Memory B cell (primary cell): ENCODE data around the gene NCAPG2.
"Not testable (repeated sequence)": the region's sequence is repeated elsewhere in the genome, so short reads cannot be mapped to it uniquely, and the experiment has no call there.

Experiments used
- ATAC-seq: fragments of 150-1000 bp; cut with Tn5 transposase; 2 replicates; pipeline ENCODE4 v1.10.0; 2021; ENCODE audit warnings: low read depth, mild to moderate bottlenecking, moderate library complexity
- DNase-seq, 2 donors: peaks; one replicate each; pipeline ENCODE4 v3.0.0; 2022; ENCODE audit warnings: low spot score in 2 of 2
- H3K27ac Mint-ChIP-seq: one replicate; pipeline ENCODE4 v1.8.0; 2022; ENCODE audit warnings: mild to moderate bottlenecking, moderate library complexity, mixed read lengths
- H3K27me3 Mint-ChIP-seq: one replicate; pipeline ENCODE4 v1.8.0; 2022; ENCODE audit warnings: mixed read lengths
- H3K36me3 Mint-ChIP-seq: one replicate; pipeline ENCODE4 v1.8.0; 2022; ENCODE audit warnings: mild to moderate bottlenecking, mixed read lengths
- H3K4me1 Mint-ChIP-seq: one replicate; pipeline ENCODE4 v1.8.0; 2022; ENCODE audit warnings: mixed read lengths
- H3K4me3 Mint-ChIP-seq: one replicate; pipeline ENCODE4 v1.8.0; 2022; ENCODE audit warnings: mild to moderate bottlenecking, moderate library complexity, mixed read lengths
- H3K9me3 Mint-ChIP-seq: one replicate; pipeline ENCODE4 v1.8.0; 2022; ENCODE audit warnings: mixed read lengths

Gene NCAPG2

DNA sequence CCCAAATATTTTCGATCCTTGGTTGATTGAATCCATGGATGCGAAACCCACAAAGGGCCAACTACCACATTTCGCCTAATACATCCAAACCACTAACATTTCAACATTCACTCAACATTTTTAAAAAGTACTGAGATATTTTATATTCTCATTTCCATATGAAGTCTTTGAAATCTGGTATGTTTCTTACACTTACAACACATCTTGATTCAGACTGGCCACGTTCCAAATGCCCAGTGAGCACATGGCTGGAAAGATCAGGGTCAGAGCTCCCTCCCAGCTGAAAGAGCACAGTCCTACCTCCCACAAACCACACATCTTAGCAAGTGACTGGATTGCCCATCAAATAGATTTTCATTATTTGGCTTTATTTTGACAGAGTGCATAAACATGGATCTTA lies 18.9 kb downstream of the NCAPG2 start:
- DNase-seq = no peak
- peaks cover 8% of the 10 kb centered on the region for H3K36me3 Mint-ChIP-seq

DNA sequence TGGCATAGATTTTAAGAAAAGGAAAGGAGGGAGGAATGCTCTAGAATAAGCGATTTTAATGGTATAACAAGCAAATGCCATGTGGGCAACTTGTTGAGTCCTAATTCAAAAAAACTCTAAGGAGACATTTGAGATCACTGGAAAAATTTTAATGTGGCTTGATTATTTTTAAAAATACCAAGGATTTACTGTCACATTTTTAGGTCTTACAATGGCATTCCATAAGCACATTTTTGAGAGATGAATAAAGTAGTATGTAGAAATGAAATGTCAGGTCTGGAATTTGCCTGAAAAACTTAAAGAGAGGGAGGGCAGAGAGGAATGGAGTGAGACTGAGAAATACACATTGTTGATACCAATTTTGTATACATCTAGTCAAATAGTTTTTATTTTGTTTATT lies 20.3 kb downstream of the NCAPG2 start:
- Mint-ChIP-seq H3K4me1 (no peaks in the 10 kb centered on the region), H3K27ac (no peak overlapping the region), H3K9me3 (no peaks in the 10 kb centered on the region), H3K4me3 (no peak overlapping the region), H3K27me3 (no peaks in the 10 kb centered on the region), H3K36me3 (peaks cover 7% of the 10 kb centered on the region)
- DNase-seq = no peak
- no peak for ATAC-seq

More for the DNA sequence above, 18.9 kb downstream of the NCAPG2 start:
- H3K27me3 Mint-ChIP-seq = no peaks in the 10 kb centered on the region
- ATAC-seq = no peak
- H3K27ac Mint-ChIP-seq = no peak overlapping the region
- no peaks in the 10 kb centered on the region for H3K4me1 Mint-ChIP-seq
- no peaks in the 10 kb centered on the region for H3K9me3 Mint-ChIP-seq
- H3K4me3 Mint-ChIP-seq = no peak overlapping the region

- Mint-ChIP-seq H3K27me3 (no peaks in the 10 kb centered on the region), H3K4me1 (no peaks in the 10 kb centered on the region), H3K9me3 (no peaks in the 10 kb centered on the region), H3K36me3 (peaks cover 4% of the 10 kb centered on the region), H3K27ac (no peak overlapping the region), H3K4me3 (no peak overlapping the region)
- DNase-seq (no peak), ATAC-seq (no peak)
These were observed 21.1 kb downstream of the NCAPG2 start for GRCh38 chr7:158683541-158683940.

DNA sequence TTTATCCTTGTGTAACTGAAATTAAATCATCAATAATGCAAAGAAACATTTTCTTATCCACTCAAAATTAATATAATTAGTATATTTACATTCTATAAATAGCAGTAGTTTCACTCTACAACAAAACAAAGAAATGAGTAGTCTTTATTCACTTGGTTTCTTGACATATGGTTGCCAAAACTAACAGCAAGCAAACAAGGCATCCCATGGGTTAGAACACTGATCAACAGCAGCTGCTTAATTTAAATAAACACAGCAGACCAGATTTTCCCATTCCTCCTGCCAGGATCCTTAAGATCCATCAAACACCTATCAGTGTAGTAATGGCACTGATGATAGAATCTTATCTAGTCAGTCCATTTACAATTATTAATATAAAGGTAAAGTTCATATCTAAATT lies 22.1 kb downstream of the NCAPG2 start:
- no peaks in the 10 kb centered on the region for H3K27me3 Mint-ChIP-seq
- DNase-seq (no peak), ATAC-seq (no peak)
- H3K27ac Mint-ChIP-seq = no peak overlapping the region
- H3K36me3 Mint-ChIP-seq = peaks cover 2% of the 10 kb centered on the region
- H3K9me3 Mint-ChIP-seq = no peaks in the 10 kb centered on the region
- H3K4me1 Mint-ChIP-seq = no peaks in the 10 kb centered on the region
- H3K4me3 Mint-ChIP-seq = no peak overlapping the region

- peaks cover 3% of the 10 kb centered on the region for H3K36me3 Mint-ChIP-seq
- DNase-seq (no peak), ATAC-seq (no peak)
- no peaks in the 10 kb centered on the region for H3K9me3 Mint-ChIP-seq
- H3K4me1 Mint-ChIP-seq = no peaks in the 10 kb centered on the region
- no peak overlapping the region for H3K27ac Mint-ChIP-seq
- no peaks in the 10 kb centered on the region for H3K27me3 Mint-ChIP-seq
- no peak overlapping the region for H3K4me3 Mint-ChIP-seq
These were observed 23.9 kb downstream of the NCAPG2 start for GRCh38 chr7:158680754-158681153.

- peaks cover 12% of the 10 kb centered on the region for H3K36me3 Mint-ChIP-seq
- H3K4me3 Mint-ChIP-seq = no peak overlapping the region
- H3K27ac Mint-ChIP-seq = no peak overlapping the region
- no peak for ATAC-seq
- DNase-seq = no peak
- no peaks in the 10 kb centered on the region for H3K4me1 Mint-ChIP-seq
- H3K27me3 Mint-ChIP-seq = no peaks in the 10 kb centered on the region
- H3K9me3 Mint-ChIP-seq = no peaks in the 10 kb centered on the region
These were observed 27.7 kb downstream of the NCAPG2 start for GRCh38 chr7:158676906-158677305.

DNA sequence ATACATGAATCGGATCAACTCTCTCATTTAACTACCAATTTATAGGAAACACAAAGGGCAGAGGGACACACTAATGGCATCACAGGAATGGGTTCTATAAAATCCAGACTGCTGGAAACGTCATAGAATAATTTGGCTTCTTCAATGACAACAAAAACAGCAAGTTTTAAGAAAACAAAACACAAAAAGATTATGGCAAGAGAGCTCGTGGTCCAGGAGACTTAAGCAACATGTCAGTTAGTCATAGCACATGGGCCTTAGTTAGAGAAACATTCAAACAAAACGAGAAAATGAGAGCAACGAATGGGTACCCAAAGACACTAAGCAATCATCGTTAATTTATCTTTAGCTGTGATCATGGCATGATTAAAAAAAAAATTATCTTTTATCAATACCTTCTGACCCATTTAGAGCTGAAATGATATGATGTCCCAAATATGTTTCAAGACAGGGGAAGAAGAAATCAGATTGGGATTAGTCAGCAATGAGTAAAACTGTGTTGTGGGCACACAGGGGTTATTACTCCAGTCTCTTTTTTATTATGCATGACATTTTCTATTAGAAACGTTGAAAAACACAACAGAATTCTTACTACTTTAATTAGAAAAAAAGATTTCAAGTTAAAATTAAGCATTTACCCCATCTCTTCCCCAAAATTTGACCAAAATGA lies 28.3 kb downstream of the NCAPG2 start:
- Mint-ChIP-seq H3K4me3 (no peak overlapping the region), H3K27ac (no peak overlapping the region), H3K9me3 (no peaks in the 10 kb centered on the region), H3K27me3 (no peaks in the 10 kb centered on the region), H3K4me1 (no peaks in the 10 kb centered on the region), H3K36me3 (peaks cover 14% of the 10 kb centered on the region)
- ATAC-seq (no peak), DNase-seq (no peak)

DNA sequence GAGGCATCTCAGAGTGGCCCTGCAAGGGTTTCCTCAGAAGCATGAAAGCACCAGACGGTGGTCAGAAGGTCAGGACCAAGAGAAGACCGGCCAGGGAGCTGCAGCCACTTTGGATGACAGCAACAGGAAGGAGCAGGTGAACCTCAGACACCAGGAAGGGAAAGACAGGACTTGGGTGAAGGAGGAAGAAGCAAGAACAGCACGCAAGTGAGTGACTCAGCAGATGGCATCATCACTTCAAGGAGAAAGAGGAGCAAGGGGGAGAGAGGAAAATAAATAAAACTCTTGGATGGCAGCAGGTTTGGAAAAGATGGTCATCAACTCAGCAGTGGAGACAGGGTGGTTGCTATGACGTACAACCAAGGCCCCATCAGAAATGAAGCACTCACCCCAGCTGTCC lies 31.6 kb downstream of the NCAPG2 start:
- H3K4me3 Mint-ChIP-seq = no peak overlapping the region
- H3K27ac Mint-ChIP-seq = no peak overlapping the region
- ATAC-seq = no peak
- no peaks in the 10 kb centered on the region for H3K4me1 Mint-ChIP-seq
- H3K9me3 Mint-ChIP-seq = no peaks in the 10 kb centered on the region
- peaks cover 22% of the 10 kb centered on the region for H3K36me3 Mint-ChIP-seq
- no peak for DNase-seq
- H3K27me3 Mint-ChIP-seq = no peaks in the 10 kb centered on the region

DNA sequence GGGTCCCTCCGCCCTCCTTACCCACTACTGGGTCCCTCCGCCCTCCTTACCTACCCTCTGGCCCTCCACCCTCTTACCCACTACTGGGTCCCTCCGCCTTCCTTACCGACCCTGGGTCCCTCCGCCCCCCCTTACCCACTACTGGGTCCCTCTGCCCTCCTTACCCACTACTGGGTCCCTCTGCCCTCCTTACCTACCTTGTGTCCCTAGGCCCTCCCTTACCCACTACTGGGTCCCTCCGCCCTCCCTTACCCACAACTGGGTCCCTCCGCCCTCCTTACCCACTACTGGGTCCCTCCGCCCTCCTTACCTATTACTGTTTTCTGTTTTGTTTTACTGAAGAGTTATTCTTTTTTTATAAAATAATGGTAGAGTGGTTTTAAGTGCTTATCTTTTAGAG lies 36.5 kb downstream of the NCAPG2 start:
- H3K4me1 Mint-ChIP-seq, H3K4me3 Mint-ChIP-seq, H3K27ac Mint-ChIP-seq, ATAC-seq, H3K9me3 Mint-ChIP-seq, H3K27me3 Mint-ChIP-seq, DNase-seq: not testable (repeated sequence)
- H3K36me3 Mint-ChIP-seq = peaks cover 24% of the 10 kb centered on the region

- Mint-ChIP-seq H3K27ac (peak overlapping the region; percentile 53), H3K36me3 (peaks cover 19% of the 10 kb centered on the region)
- H3K9me3 Mint-ChIP-seq, H3K4me1 Mint-ChIP-seq, H3K27me3 Mint-ChIP-seq, DNase-seq, H3K4me3 Mint-ChIP-seq, ATAC-seq: not testable (repeated sequence)
These were observed 37.5 kb downstream of the NCAPG2 start for GRCh38 chr7:158666966-158667678.

- no peaks in the 10 kb centered on the region for H3K27me3 Mint-ChIP-seq
- H3K36me3 Mint-ChIP-seq = peaks cover 20% of the 10 kb centered on the region
- no peak overlapping the region for H3K27ac Mint-ChIP-seq
- DNase-seq = no peak
- H3K4me1 Mint-ChIP-seq = no peaks in the 10 kb centered on the region
- H3K4me3 Mint-ChIP-seq = no peak overlapping the region
- H3K9me3 Mint-ChIP-seq = no peaks in the 10 kb centered on the region
- no peak for ATAC-seq
These were observed 38.2 kb downstream of the NCAPG2 start for GRCh38 chr7:158666401-158666800.

DNA sequence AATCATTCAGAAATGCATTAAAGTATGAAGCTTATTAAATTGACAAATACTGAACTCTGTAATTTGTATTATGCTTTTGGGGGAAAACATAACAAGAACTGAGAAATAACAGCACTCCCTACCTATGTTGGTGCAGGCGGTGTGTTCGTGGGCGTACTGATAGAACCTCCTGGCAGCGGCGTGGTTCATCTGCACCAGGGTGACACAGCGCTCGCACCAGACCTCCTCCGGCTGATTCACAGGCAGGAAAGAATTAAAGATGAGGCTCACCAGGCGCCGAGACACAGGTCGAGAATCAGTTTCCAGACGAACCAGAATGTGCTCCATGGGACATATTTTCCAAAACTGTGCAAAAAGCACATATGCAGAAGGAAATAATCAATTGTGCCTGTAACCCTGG lies 40.2 kb downstream of the NCAPG2 start:
- peaks cover 18% of the 10 kb centered on the region for H3K36me3 Mint-ChIP-seq
- ATAC-seq (no peak), DNase-seq (no peak)
- no peaks in the 10 kb centered on the region for H3K4me1 Mint-ChIP-seq
- H3K9me3 Mint-ChIP-seq = no peaks in the 10 kb centered on the region
- no peaks in the 10 kb centered on the region for H3K27me3 Mint-ChIP-seq
- H3K4me3 Mint-ChIP-seq = no peak overlapping the region
- H3K27ac Mint-ChIP-seq = no peak overlapping the region

DNA sequence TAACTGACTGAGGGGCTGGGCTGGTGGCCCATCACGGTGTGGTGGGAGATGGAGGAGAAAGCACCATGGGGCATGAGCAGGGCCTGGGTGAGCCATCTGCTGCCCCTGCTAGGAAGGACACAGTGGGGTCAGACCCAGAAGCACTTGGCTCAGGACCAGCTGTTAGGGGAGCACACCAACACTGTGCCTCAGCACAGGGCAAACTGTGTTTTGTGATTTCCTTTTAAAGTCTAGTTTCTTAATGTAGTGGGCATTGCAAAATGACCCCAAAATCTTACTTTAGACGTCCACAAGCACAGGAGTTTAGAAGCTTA lies 41.2 kb downstream of the NCAPG2 start:
- H3K27ac Mint-ChIP-seq = no peak overlapping the region
- no peaks in the 10 kb centered on the region for H3K27me3 Mint-ChIP-seq
- H3K36me3 Mint-ChIP-seq = peaks cover 16% of the 10 kb centered on the region
- ATAC-seq = no peak
- no peak overlapping the region for H3K4me3 Mint-ChIP-seq
- no peak for DNase-seq
- no peaks in the 10 kb centered on the region for H3K9me3 Mint-ChIP-seq
- H3K4me1 Mint-ChIP-seq = no peaks in the 10 kb centered on the region

GRCh38 chr7:158662610-158663427 lies 41.8 kb downstream of the NCAPG2 start:
- Mint-ChIP-seq H3K9me3 (no peaks in the 10 kb centered on the region), H3K4me3 (no peak overlapping the region), H3K27me3 (no peaks in the 10 kb centered on the region), H3K36me3 (peaks cover 16% of the 10 kb centered on the region), H3K4me1 (no peaks in the 10 kb centered on the region), H3K27ac (no peak overlapping the region)
- no peak for DNase-seq
- ATAC-seq = no peak
